Measurements from ENCODE around the gene LTA. TPM values are rescaled to one million over a fixed set of nuclear protein-coding genes. Genes with fewer than 3 reads are reported as not detected.

LTA gene
- polyA plus RNA-seq, 1 of the 3 experiments (the other 2 are of a cell fraction): not detected

GRCh38 chr6:31546339-31546957, 25.6 kb upstream of the LTA start, which contains the start of gene ATP6V1G2 (continued):
- TF ChIP-seq FOXJ3 (CRISPR knock-in tag; IDR thresholded peaks at IDR 0.05) (no peak), CHD2 (IDR thresholded peaks at IDR 0.05; ENCODE audit: low read length, partially characterized antibody) (peak; percentile 93), TAF1 (IDR thresholded peaks at IDR 0.05; ENCODE audit: borderline replicate concordance, low read depth, low read length) (peak; percentile 33), IRF3 (IDR thresholded peaks at IDR 0.05; ENCODE audit: low read depth, low read length) (no peak), TEAD4 (IDR thresholded peaks at IDR 0.05; ENCODE audit: borderline replicate concordance, insufficient read depth) (no peak), PBX3 (IDR thresholded peaks at IDR 0.05) (peak; percentile 67), RAD21 (IDR thresholded peaks at IDR 0.05; ENCODE audit: low read length) (peak; percentile 99), USF2 (IDR thresholded peaks at IDR 0.05; ENCODE audit: borderline replicate concordance, low read depth, low read length) (0 out of 2 replicates have a peak, but pooled peaks have one; percentile 26), MXI1 (IDR thresholded peaks at IDR 0.05; ENCODE audit: low read depth, low read length) (peak; percentile 90), MEF2A (IDR thresholded peaks at IDR 0.05; ENCODE audit: borderline replicate concordance, low read depth) (no peak), GATA2 (CRISPR knock-in tag; IDR thresholded peaks at IDR 0.05) (no peak), CTCF (IDR thresholded peaks at IDR 0.05) (peak; percentile 98)

- H3F3A ChIP-seq (replicated peaks; ENCODE audit: insufficient read depth): peaks cover 18% of the 10 kb centered on the region
- H3K9me2 ChIP-seq: no peaks in the 10 kb centered on the region
- under 1% methylated on average over 25 of the region's 25 CpGs for WGBS (ENCODE audit: low lambda C conversion rate)
- no peaks in the 10 kb centered on the region for H3K27me3 ChIP-seq (ENCODE audit: insufficient read depth)
- peak within 1 kb of the TSS; percentile 74 to 78 for H3K27ac ChIP-seq (ENCODE audit: low read depth in 2 of 2, low read length in 1 of 2)
- H3K9ac ChIP-seq: peak within 1 kb of the TSS; percentile 88
- peaks cover 5 to 19% of the 10 kb centered on the region in 2 experiments for H3K36me3 ChIP-seq (replicated peaks in 1 of 2; ENCODE audit: control insufficient read depth in 1 of 2, insufficient read depth in 2 of 2, low read length in 1 of 2)
- H3K4me3 ChIP-seq (ENCODE audit: low read depth in 2 of 2, low read length in 1 of 2): peak within 1 kb of the TSS; percentile 52 to 77
- H3K79me2 ChIP-seq (ENCODE audit: insufficient read depth): peaks cover 53% of the 10 kb centered on the region
- peak within 1 kb of the TSS; percentile 87 for H2AFZ ChIP-seq (ENCODE audit: low read depth)
- peak within 1 kb of the TSS; percentile 92 for H3K4me2 ChIP-seq
- CTCF ChIA-PET: interaction anchor here (0.6 to 11.9 kb wide), 29 partner anchors 8 to 643 kb away, joined by 3 to 301 read pairs (median 3); partner anchors contain the start of genes EHMT2, GPANK1, LST1 and LTB
- DNase-seq: peak; percentile 90
- POLR2A ChIA-PET: interaction anchor here (0.6 to 2.4 kb wide), 8 partner anchors 9 to 1425 kb away, joined by 3 to 18 read pairs (median 4); partner anchors contain the start of gene DDAH2
- no peaks in the 10 kb centered on the region for H4K20me1 ChIP-seq (ENCODE audit: insufficient read depth)
- peaks cover 8 to 11% of the 10 kb centered on the region in 2 experiments; a peak in 3 of 4 replicates for H3K4me1 ChIP-seq (ENCODE audit: control insufficient read depth in 1 of 2, insufficient read depth in 2 of 2, low read depth in 1 of 2, low read length in 1 of 2)
- H3K9me3 ChIP-seq: no peaks in the 10 kb centered on the region
- TF ChIP-seq TAF1 (IDR thresholded peaks at IDR 0.05; ENCODE audit: borderline replicate concordance, low read depth, low read length) (peak; percentile 71; the same call in 1 of the 2 replicates), ELF1 (IDR thresholded peaks at IDR 0.05) (peak; percentile 77; the same call in 1 of the 2 replicates), NFIC (IDR thresholded peaks at IDR 0.05; ENCODE audit: borderline replicate concordance) (no peak), POLR2AphosphoS5 (IDR thresholded peaks at IDR 0.05; ENCODE audit: low read depth, low read length) (peak; percentile 70), RXRA (IDR thresholded peaks at IDR 0.05; ENCODE audit: borderline replicate concordance, low read depth) (no peak), FOSL2 (IDR thresholded peaks at IDR 0.05; ENCODE audit: borderline replicate concordance, low read depth) (0 out of 2 replicates have a peak, but pooled peaks have one; percentile 1), NRF1 (IDR thresholded peaks at IDR 0.05; ENCODE audit: low read depth, low read length) (no peak), EP300 (IDR thresholded peaks at IDR 0.05; ENCODE audit: borderline replicate concordance in 1 of 2, low read depth in 1 of 2, low read length in 1 of 2) (no peak), RFX5 (IDR thresholded peaks at IDR 0.05; ENCODE audit: low read length) (no peak), CHD2 (IDR thresholded peaks at IDR 0.05; ENCODE audit: low read length, partially characterized antibody) (peak; percentile 71), RAD21 (IDR thresholded peaks at IDR 0.05; ENCODE audit: low read length) (no peak)
Measured at GRCh38 chr6:31546958-31547726, 24.9 kb upstream of the LTA start, which contains the start of gene NFKBIL1. TSS of gene NFKBIL1 (plus strand) at chr6:31547608. CDS start at chr6:31547695, 87 bp downstream.
